Measurements from ENCODE around the gene SLC24A3.

DNA sequence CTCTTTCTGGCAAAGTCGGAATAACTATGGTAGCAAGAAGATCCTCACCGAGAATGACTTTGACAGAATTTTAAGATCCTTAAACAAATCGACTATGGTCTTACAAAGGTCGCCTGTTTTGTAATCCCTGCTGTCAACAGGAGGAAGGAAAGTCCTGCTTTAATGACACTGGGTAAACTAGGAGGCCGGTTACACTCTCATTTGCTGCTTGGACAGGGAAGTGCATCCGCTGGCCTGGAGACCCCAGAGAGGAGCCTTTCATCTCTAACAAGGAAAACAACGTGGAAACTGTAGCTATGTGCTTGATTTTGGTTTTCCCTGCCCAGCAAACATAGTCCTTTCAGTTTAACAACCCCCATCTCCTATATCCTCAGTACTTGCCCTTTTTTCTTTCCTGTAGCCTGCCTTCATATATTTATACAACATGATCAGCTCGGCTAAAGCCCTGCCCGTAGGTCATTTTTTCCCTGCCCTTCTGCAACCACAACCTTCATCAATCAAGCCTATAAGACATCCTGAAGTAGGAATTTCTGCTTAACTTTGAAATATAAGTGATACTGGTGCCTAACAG, 448.5 kb downstream of the SLC24A3 start:
- TF ChIP-seq, protein P1, sequence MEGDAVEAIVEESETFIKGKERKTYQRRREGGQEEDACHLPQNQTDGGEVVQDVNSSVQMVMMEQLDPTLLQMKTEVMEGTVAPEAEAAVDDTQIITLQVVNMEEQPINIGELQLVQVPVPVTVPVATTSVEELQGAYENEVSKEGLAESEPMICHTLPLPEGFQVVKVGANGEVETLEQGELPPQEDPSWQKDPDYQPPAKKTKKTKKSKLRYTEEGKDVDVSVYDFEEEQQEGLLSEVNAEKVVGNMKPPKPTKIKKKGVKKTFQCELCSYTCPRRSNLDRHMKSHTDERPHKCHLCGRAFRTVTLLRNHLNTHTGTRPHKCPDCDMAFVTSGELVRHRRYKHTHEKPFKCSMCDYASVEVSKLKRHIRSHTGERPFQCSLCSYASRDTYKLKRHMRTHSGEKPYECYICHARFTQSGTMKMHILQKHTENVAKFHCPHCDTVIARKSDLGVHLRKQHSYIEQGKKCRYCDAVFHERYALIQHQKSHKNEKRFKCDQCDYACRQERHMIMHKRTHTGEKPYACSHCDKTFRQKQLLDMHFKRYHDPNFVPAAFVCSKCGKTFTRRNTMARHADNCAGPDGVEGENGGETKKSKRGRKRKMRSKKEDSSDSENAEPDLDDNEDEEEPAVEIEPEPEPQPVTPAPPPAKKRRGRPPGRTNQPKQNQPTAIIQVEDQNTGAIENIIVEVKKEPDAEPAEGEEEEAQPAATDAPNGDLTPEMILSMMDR (conservative IDR thresholded peaks at IDR 0.05; ENCODE audit: low read depth, low read length), result no peak
- no peak for TF ChIP-seq EZH2 (IDR thresholded peaks at IDR 0.05; ENCODE audit: borderline replicate concordance, low read depth, low read length, poor library complexity, severe bottlenecking)
